ENCODE results near the gene FADS1.

The FADS1 gene

DNA sequence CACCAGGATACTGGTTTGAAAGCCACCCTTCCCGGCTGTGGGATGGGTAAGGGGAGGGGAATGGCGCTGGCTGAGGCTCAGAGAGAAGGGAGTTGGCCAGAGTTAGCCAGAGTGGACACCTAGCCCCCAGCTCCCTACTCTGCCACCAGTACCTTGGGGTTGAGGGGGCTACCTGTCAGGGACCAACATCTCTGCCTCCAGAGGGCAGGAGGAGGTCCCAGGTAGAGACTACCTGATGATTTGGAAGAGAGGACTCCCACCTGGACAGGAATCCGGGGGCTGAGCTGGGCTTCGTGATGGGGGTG, 60.7 kb downstream of the FADS1 start:
- no peak for DNase-seq

DNA sequence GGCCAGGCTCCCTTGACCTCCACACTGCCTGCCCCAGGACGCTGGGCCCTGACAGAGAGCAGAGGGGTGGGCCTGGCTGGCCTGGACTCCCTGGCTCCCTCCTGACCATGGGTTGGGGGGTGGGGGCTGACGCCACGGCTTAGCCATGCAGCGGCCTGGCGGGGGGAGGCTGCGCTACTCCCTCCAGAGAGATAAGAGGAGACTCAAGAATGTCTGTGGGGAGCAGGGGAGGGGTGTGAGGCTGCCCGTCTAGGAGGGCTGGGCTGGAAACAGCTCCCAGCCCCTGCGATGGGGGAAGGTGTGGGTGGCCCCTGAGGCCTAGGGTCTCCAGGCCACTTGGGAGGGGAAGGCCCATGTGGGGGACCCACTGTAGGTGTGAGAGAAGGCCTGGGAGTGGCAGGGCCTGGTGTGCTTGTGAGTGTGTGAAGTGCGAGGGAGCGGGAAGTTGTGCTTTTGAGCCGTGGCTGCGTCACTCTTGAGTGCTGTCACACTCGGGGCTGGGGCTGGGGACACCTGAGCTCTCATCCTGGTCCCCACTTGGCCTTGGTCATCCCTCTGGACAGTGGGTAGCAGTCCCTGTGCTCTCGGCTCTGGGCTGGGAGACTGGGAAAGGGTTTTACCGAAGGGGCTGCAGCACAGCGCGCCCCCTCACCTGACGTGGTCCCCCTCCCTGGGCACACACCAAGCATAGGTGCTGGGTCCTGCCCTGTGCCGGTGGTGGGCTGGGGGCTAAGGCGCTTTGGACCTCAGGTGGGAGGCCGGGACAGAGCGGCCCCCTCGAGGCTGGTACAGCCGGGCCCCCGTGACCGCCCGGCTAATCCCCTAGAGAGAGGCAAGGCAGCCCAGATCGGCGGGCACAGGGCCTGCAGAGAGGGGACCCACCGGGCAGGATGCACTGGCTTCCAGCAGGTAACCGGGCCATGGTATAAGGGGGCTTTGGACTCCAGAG, 62.0 kb downstream of the FADS1 start:
- no peak for DNase-seq

DNA sequence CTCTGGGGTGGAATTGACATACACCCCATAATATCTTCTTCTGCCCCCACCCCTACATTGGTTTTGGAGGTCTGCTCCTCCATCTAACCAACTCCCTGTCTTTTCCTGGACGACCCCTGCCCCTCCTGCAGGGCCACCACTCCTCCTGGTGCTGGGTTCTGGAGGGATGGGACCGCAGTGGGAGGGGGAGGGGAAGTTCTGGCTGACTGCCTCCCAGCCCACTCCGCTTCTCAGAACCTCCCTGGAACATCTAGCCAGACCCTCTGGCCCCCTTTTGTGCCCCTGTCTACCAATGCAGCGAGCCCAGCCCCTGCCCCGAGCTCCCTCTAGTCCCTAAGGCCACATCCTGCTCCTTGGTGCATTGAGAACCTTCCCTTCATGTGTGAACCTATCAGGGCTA, 63.1 kb downstream of the FADS1 start:
- DNase-seq: no peak

DNA sequence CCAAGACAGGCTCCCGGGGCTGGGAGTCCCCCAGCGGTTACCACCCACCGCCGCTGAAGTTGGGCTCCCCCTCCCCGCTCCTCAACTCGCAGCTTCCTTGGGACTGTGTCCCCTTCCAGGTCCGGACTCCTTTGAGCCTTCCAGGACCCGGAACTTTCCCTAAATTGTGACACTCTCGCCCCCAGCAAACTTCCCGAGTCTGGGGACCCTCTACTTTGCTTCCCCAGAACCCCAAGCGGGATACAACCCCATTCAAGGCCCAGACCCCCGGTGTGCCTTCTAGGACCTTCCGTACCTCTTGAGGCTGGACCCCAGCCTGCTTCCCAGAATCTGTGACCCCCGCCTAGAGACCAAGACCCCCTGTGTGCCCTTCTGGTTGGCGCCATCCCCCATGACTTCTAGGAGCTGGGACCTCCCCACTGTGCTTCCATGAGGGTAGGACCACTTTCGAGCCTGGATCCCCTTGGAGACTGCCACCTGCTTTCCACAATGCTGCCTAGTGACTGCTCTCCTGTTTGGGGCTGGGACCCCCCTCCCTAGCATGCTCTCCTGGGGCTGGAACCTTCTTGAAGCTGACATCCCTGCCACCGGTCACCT, 63.8 kb downstream of the FADS1 start:
- no peak for DNase-seq

DNA sequence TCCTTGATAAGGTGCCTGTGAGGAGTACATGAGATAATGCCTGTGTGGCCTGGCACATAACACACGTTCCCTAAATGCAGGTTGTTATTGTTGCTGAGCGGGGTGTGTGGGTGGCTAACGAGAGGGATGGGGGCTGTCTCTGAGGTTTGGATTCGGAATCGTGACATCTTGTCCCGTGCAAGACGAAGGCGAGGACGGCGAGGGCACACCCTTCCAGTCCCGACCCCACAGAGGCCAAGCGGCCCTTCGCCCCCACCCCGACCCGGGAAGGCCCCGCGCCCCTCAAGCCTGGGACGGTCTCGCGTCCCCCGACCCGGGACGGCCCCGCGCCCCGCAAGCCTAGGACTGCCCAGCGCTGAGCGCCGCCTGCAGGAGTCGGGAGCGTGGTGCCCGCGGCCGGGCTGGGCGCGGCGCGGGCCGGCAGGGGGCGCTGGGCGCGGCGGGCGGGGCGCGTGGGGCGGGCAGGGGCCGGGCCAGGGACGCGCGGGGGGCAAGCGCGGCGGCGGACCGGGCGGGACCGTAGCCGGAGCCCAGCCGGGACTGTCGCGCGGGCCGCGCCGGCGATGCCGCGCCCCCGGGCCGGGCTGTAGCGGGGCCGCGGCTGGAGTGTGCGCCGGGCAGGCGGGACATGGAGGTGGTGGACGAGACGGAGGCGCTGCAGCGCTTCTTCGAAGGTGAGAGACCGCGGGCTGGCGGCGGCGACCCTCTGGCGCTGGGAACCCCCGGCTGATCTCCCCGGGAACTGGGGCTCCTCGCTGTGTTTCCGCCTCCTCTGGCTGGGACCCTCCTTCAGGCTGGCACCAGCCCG, 64.5 kb downstream of the FADS1 start, which contains the start of gene MYRF:
TSS of gene MYRF (plus strand) at position 520 of the 808 bp plus-strand sequence. CDS start at position 629, 109 bp downstream.
- peak; percentile 56 for DNase-seq

DNA sequence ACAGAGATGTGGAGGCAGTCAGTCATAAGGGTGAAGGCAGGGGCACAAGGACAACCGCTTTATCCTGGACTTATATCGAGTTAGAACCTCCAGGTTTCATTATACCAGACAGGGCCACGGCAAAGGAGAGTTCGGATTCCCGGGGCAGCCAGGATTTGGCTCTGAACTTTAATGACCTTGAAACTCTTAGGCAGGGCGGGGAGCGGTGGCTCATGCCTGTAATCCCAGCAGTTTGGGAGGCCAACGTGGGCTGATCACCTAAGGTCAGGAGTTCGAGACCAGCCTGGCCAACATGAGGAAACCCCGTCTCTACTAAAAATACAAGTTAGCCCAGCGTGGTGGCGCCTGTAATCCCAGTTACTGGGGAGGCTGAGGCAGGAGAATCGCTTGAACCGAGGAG, 65.4 kb downstream of the FADS1 start:
- no peak for DNase-seq

DNA sequence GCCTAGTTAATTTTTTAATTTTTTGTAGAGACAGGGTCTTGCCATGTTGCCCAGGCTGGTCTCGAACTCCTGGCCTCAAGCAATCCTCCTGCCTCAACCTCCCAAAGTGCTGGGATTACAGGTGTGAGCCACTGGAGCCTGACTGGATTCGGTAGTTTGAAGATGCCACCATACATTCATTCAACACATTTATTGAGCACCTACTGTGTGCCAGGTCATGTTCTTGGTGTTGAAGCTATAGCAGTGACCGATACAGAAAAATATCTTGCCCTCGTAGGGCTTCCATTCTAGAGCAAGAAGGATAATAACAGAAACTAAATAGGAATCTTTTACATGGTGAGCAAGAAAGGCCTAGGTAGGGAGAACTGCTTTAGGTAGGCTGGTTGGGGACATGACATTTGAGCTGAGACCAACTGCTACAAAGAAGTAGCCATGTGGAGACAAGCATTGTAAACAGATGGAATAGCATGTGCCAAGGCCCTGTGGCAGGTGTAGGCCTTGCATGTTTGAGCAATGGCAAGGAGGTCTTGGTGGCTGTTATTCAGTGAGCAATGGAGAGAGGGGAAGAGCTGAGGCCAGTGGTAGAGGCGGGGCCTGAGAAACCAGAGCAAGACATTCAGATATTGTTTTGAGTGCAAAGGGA, 66.1 kb downstream of the FADS1 start:
- DNase-seq: no peak

All from EL (cell line).